ENCODE results near the gene GTPBP1.

GTPBP1 gene

GRCh38 chr22:38704654-38705234, 1.0 kb upstream of the GTPBP1 start:
- DNase-seq: no peak

DNA sequence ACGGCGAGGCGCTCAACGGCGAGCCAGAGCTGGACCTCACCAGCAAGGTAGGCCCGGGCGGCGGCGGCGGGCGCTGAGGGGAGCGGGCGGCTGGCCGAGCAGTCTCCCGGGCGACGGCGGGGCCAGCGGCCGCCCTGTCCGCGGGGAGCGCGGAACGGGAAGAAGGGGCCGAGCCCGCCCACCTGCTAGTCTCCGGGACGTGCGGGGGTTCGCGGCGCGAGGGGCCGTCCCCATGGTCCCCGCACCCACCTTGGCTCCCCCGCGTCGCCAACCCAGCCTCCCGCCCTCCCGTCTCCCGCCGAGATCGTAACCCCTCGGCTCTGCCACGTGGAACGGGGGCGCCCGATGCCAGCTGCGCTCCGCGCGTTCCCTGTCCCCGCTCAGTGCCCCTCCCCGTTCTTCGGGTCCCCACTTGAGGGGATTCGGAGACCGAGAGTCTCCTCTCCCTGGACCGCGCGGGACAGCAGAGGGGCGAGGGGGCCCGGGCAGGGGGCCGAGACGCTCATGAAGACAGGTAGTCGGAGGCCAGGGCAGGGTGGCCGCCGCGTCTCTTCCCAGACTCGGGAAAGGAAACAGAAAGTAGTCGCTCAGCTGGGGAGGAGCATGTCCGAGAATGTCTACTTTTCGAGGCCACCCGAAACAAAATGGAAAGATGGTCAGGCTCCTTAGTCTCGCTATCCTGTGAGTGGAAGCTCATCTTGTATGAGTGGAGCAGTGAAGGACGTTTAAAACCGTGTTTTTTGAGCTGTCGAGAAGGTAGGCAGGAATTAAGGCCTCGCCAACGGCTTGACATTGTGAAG, 557 bp downstream of the GTPBP1 start:
- peak; percentile 40 for DNase-seq

GRCh38 chr22:38706901-38707195, 1.1 kb downstream of the GTPBP1 start:
- no peak for DNase-seq

GRCh38 chr22:38707346-38707745, 1.6 kb downstream of the GTPBP1 start:
- DNase-seq: no peak

GRCh38 chr22:38707984-38708383, 2.2 kb downstream of the GTPBP1 start:
- no peak for DNase-seq

- no peak for DNase-seq
Measured at GRCh38 chr22:38709306-38709705, 3.6 kb downstream of the GTPBP1 start.

- no peak for DNase-seq
Measured at GRCh38 chr22:38710351-38710750, 4.6 kb downstream of the GTPBP1 start.

- no peak for DNase-seq
Measured at GRCh38 chr22:38710866-38711265, 5.1 kb downstream of the GTPBP1 start.

DNA sequence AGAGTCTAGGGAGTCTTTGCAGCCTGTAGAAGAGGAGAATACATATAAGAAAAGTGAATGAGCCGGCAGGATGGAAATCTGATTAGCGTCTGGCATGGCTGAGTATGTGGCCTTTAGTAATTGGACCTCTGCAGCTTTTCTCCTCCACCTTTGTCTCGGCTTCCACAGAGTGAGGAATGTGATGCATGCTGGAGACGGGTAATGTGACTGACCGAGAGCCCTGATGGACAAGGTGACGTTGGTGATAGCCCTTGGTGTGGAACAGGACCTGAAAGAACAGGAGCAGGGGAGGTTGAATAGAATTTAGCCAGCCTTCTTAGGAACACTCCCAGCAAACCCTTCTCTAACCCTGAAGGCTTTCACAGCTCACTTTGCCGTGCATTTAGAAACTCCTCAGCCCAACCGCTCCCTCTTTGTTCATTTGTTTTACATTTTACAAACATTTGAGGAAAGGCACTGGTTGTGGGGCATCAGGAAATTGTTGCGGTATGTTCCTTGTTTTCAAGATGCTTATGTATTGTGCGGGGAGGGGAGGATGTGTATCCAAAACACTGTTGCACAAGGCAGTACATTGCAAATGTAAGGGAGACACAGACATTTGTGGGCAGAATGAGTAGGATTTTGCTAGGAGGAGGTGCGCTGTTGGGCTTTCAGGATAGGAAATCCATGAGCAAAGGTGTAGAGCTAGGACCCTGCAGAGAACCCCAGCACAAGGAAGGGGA, 6.9 kb downstream of the GTPBP1 start:
- no peak for DNase-seq

DNA sequence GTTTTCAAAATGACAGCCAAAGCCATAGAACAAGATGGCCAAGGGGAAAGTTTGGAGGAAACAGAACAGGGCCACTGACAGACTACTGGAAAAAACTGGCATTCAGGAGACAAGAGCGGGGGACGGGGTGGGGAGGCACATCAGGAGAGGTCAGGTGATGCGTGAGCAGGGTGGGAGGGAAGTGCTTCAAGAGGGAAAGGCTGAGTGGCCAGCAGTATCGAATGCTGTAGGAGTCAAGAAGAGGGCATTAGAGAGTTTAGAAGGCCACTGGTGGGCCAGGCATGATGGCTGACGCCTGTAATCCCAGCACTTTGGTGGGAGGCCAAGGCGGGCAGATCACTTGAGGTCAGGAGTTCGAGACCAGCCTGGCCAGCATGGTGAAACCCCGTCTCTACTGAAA, 8.2 kb downstream of the GTPBP1 start:
- no peak for DNase-seq

DNA sequence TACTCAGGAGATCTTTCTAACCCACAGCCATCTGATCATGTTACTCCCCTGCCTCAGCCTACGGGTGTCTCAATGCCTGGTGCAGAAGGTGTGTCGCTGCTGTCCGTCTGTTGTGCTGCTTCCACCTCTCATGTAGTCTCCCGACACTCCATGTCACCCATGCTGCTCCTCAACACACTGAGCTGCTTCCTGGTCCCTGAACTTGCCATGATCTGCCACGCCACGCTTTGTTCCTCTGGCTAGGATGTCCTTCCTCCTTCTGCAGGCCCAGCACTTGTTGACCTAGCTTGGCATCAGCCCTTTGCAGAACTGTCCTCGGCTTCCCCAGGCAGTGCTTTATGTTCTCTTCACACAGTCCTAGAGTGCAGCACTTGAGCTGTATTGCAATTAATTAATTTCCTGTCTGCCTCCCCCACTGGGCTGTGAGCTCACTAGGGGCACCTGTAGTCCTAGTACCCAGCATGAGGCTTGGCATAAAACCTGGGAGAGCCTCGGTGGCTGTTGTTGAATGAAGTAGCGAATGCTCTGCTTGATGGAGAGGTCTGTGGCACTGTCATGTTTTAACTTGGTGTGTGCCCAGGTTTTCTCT, 9.5 kb downstream of the GTPBP1 start:
- no peak for DNase-seq

GRCh38 chr22:38715852-38716251, 10.1 kb downstream of the GTPBP1 start:
- DNase-seq: no peak

- no peak for DNase-seq
Measured at GRCh38 chr22:38716271-38716670, 10.5 kb downstream of the GTPBP1 start.

DNA sequence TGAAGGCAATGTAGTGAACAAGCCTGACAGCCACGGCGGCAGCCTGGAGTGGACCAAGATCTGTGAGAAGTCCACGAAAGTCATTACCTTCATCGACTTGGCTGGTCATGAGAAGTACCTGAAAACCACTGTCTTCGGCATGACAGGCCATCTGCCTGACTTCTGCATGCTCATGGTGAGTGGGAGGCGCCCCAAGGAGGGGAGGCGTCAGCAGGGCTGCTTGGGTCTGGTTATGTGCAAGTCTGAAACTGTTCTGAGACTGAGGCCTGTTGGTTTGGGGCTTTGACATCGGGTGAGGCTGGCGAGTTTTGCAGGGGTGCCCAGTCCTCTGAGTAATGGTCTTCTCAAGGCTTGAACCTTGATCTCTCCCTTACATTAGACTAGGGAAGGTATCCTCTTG, 11.1 kb downstream of the GTPBP1 start:
- DNase-seq: no peak

DNA sequence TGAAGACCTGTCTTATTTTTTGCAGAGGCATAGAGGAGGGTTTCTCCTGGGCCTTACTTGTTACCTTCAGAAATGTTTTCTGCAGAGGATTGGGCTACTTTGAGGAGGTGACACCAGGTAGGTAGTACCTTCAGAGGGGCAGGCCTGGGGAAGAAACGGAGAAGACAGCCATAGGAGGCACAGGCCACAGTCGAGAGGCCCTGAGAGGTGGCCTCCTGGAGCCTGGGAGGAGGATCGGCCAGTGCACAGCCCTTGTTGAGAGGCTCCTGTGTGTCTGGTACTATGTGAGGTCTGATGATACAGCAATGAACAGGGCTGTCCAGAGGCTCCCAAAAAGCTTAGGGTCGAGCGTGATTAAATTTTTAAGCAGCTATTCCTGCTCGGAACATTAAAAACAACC, 11.5 kb downstream of the GTPBP1 start:
- DNase-seq: no peak

- DNase-seq: no peak
Measured at GRCh38 chr22:38718414-38718813, 12.7 kb downstream of the GTPBP1 start.

- DNase-seq: no peak
Measured at GRCh38 chr22:38719196-38719595, 13.5 kb downstream of the GTPBP1 start.

GRCh38 chr22:38720350-38720749, 14.6 kb downstream of the GTPBP1 start:
- DNase-seq: no peak

DNA sequence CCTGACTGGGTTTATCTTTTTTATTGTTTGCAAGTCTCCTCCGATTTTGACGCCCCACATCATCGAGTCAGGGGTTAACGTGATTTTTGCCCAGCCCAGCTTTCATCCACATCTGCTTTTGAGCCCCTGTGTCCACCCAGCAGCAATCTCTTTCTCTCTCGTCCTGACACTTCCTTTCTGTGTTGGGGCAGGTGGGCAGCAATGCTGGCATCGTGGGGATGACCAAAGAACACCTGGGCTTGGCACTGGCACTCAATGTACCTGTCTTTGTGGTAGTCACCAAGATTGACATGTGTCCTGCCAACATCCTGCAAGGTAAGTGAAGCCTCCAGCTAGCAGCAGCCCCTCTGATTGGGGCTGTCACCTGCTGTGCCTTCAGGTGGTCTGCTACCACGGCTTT, 15.8 kb downstream of the GTPBP1 start:
- DNase-seq: no peak

- no peak for DNase-seq
Measured at GRCh38 chr22:38724176-38724575, 18.4 kb downstream of the GTPBP1 start.

- DNase-seq: peak; percentile 31
Measured at GRCh38 chr22:38724926-38725571, 19.3 kb downstream of the GTPBP1 start.

DNA sequence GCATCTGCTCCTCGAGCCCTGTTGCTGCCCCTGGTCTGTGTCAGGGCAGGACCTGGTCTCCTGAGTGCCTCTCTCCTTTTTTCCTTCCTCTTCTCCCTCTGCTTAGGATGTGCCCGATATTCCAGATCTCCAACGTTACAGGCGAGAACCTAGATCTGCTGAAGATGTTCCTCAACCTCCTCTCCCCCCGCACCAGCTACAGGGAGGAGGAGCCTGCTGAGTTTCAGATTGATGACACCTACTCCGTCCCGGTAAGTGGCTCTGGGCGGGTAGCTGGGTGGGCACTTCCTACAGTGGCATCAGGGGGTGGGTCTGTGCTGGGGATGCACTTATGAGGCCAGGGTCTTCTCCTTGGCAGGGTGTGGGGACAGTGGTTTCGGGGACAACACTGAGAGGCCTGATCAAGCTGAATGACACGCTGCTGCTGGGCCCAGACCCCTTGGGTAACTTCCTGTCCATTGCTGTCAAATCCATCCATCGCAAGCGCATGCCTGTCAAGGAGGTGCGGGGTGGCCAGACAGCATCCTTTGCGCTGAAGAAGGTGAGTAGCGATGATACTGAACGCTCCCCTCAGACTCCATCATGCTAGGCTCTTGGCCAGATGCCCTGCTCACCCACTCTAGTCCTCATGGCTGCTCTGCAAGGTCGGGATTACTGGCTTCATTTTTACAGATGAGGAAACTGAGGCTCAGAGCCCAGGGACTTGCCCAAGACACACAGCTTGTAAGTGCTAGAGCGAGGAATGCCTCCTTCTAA, 20.3 kb downstream of the GTPBP1 start:
- no peak for DNase-seq

- DNase-seq: no peak
Measured at GRCh38 chr22:38727123-38727522, 21.4 kb downstream of the GTPBP1 start.
